ENCODE measurements around the gene TMEM273.

The TMEM273 gene

GRCh38 chr10:49107111-49107886 is 80.9 kb downstream of the TMEM273 start:
- Histone ChIP-seq H3K4me3 (ENCODE audit: low read length) (no peak overlapping the region), H3K9me3 (ENCODE audit: low read length) (no peaks in the 10 kb centered on the region), H3K36me3 (ENCODE audit: insufficient read depth, low read length) (no peaks in the 10 kb centered on the region), H3K27me3 (ENCODE audit: insufficient read depth, low read length) (no peaks in the 10 kb centered on the region), H3K4me1 (ENCODE audit: insufficient read depth, low read length) (no peaks in the 10 kb centered on the region), H2AFZ (ENCODE audit: low read depth, low read length) (no peak overlapping the region)

DNA sequence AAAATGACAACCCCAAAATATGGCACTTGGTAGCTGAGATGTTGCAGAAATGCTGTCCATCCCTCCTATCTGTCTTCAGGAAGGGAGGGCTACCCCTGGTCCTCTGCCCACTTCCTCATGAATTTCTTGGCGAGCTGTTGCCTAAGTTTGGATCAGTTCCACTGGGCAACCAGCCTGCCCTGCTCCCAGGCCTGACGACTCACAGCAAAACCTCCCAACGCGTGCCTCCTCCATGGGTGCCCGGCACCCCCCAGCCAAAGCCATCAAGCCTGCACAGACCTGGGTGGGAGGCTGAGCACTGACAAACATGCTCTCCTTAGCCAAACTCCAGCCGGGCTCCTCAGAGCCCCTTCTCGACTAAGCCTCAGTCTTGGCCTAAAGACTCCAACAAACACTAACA is 81.7 kb downstream of the TMEM273 start:
- Histone ChIP-seq H3K27me3 (ENCODE audit: insufficient read depth, low read length) (no peaks in the 10 kb centered on the region), H3K4me1 (ENCODE audit: insufficient read depth, low read length) (no peaks in the 10 kb centered on the region), H3K4me3 (ENCODE audit: low read length) (no peak overlapping the region), H3K9me3 (ENCODE audit: low read length) (no peaks in the 10 kb centered on the region), H3K36me3 (ENCODE audit: insufficient read depth, low read length) (no peaks in the 10 kb centered on the region), H2AFZ (ENCODE audit: low read depth, low read length) (no peak overlapping the region)

GRCh38 chr10:49105076-49105475 is 83.1 kb downstream of the TMEM273 start:
- Histone ChIP-seq H2AFZ (ENCODE audit: low read depth, low read length) (no peak overlapping the region), H3K4me1 (ENCODE audit: insufficient read depth, low read length) (no peaks in the 10 kb centered on the region), H3K4me3 (ENCODE audit: low read length) (no peak overlapping the region), H3K27me3 (ENCODE audit: insufficient read depth, low read length) (no peaks in the 10 kb centered on the region), H3K36me3 (ENCODE audit: insufficient read depth, low read length) (no peaks in the 10 kb centered on the region), H3K9me3 (ENCODE audit: low read length) (no peaks in the 10 kb centered on the region)

Measured in neuron (in vitro differentiated cells).